SU-DHL-6 (cell line): ENCODE measurements around the gene SMARCC2.

ENCODE experiments used
- EZH2phosphoT487 ChIP-seq: fragments of 200-600 bp; sonication (generic), shearing (Covaris generic); conservative IDR thresholded peaks from 2 replicates; pipeline ENCODE4 v1.6.1; 2018; ENCODE audit warnings: mild to moderate bottlenecking, antibody characterized with exemption, low read length, moderate library complexity, mixed read lengths
- TF ChIP-seq, protein P1 (sequence below): fragments of 200-600 bp; sonication (generic); IDR thresholded peaks from one replicate; pipeline ENCODE4 v1.5.1; 2017; ENCODE audit warnings: antibody characterized with exemption, mild to moderate bottlenecking, low read length, moderate library complexity; ENCODE audit not compliant: insufficient read depth, poor library complexity, severe bottlenecking

GRCh38 chr12:56220611-56221231 lies 31.4 kb upstream of the SMARCC2 start:
- TF ChIP-seq, protein P1, sequence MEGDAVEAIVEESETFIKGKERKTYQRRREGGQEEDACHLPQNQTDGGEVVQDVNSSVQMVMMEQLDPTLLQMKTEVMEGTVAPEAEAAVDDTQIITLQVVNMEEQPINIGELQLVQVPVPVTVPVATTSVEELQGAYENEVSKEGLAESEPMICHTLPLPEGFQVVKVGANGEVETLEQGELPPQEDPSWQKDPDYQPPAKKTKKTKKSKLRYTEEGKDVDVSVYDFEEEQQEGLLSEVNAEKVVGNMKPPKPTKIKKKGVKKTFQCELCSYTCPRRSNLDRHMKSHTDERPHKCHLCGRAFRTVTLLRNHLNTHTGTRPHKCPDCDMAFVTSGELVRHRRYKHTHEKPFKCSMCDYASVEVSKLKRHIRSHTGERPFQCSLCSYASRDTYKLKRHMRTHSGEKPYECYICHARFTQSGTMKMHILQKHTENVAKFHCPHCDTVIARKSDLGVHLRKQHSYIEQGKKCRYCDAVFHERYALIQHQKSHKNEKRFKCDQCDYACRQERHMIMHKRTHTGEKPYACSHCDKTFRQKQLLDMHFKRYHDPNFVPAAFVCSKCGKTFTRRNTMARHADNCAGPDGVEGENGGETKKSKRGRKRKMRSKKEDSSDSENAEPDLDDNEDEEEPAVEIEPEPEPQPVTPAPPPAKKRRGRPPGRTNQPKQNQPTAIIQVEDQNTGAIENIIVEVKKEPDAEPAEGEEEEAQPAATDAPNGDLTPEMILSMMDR: no peak
- no peak for TF ChIP-seq EZH2phosphoT487
